CD4-positive, alpha-beta T cell (primary cell): Measurements from ENCODE around the gene ASB10. TPM values are rescaled to one million over a fixed set of nuclear protein-coding genes. Genes with fewer than 3 reads are reported as not detected.

ENCODE experiments used
- ATAC-seq: fragments of 200-7000 bp; cut with Tn5 transposase; one replicate; pipeline ENCODE4 v1.10.0; 2022; ENCODE audit warnings: mild to moderate bottlenecking; ENCODE audit not compliant: poor library complexity
- CTCF ChIA-PET: fragments of 350-600 bp; sonication (Branson Sonifier 250); formaldehyde crosslinking; loops from one replicate; lab custom pipeline; 2021; ENCODE audit warnings: antibody characterized with exemption, inconsistent platforms; lab: Charles Lee
- POLR2A ChIA-PET: fragments of 350-600 bp; sonication (Branson Sonifier 250); formaldehyde crosslinking; loops from one replicate; lab custom pipeline; 2021; ENCODE audit warnings: antibody characterized with exemption, inconsistent platforms; lab: Charles Lee
- DNase-seq, 14 experiments: peaks; one replicate each; pipeline ENCODE4 v3.0.0-alpha.2; 2013 to 2020; ENCODE audit warnings: mixed read lengths in 2 of 14
- H3K27ac ChIP-seq, 2 donors: one replicate each; pipeline versions ENCODE4 v1.5.1 to v1.7.0; 2013; ENCODE audit warnings: low read length in 2 of 2, low read depth in 1 of 2, mild to moderate bottlenecking in 1 of 2
- H3K27me3 ChIP-seq, 2 experiments: 1 replicate in 1 of 2; 2 replicates in 1 of 2; pipeline versions ENCODE4 v1.6.1 to v1.7.0; 2013; ENCODE audit warnings: low read length in 2 of 2, control low read depth in 1 of 2, mild to moderate bottlenecking in 1 of 2, moderate library complexity in 1 of 2; ENCODE audit not compliant: insufficient read depth in 2 of 2, control insufficient read depth in 1 of 2
- H3K36me3 ChIP-seq: one replicate; pipeline ENCODE4 v1.6.1; 2013; ENCODE audit warnings: low read length, control low read depth; ENCODE audit not compliant: insufficient read depth
- H3K4me1 ChIP-seq: one replicate; pipeline ENCODE4 v1.6.1; 2013; ENCODE audit warnings: low read length, control low read depth; ENCODE audit not compliant: insufficient read depth
- H3K4me3 ChIP-seq: one replicate; pipeline ENCODE4 v1.5.1; 2013; ENCODE audit warnings: mild to moderate bottlenecking, low read length, moderate library complexity
- H3K9me3 ChIP-seq, 2 experiments: 1 replicate in 1 of 2; 2 replicates in 1 of 2; pipeline versions ENCODE4 v1.6.1 to v1.7.0; 2013; ENCODE audit warnings: low read length in 2 of 2, mild to moderate bottlenecking in 2 of 2, control low read depth in 1 of 2, moderate library complexity in 1 of 2; ENCODE audit not compliant: control insufficient read depth in 1 of 2, insufficient read depth in 1 of 2
- H3K27ac Mint-ChIP-seq: one replicate; pipeline ENCODE4 v1.8.0; 2020; ENCODE audit warnings: mixed read lengths
- H3K27me3 Mint-ChIP-seq: one replicate; pipeline ENCODE4 v1.8.0; 2021; ENCODE audit warnings: mixed read lengths
- H3K36me3 Mint-ChIP-seq: one replicate; pipeline ENCODE4 v1.8.0; 2021; ENCODE audit warnings: low read depth, mixed read lengths
- H3K4me1 Mint-ChIP-seq: one replicate; pipeline ENCODE4 v1.8.0; 2021; ENCODE audit warnings: low read depth, mixed read lengths
- H3K4me3 Mint-ChIP-seq: one replicate; pipeline ENCODE4 v1.8.0; 2020; ENCODE audit warnings: mild to moderate bottlenecking, mixed read lengths
- H3K9me3 Mint-ChIP-seq: one replicate; pipeline ENCODE4 v1.8.0; 2020; ENCODE audit warnings: mixed read lengths
- CTCF ChIP-seq: fragments of 200-600 bp; IDR thresholded peaks from one replicate; pipeline ENCODE4 v1.8.0; 2022; ENCODE audit warnings: antibody characterized with exemption, mild to moderate bottlenecking
- intact Hi-C, 2 experiments: fragments of 100-400 bp; cut with DNase I in 1 of 2; cut with micrococcal nuclease in 1 of 2; formaldehyde crosslinking; loops; one replicate each; pipeline versions ENCODE4 v1.15.1 to v1.9.0; 2023 to 2025; cut with DNase I, micrococcal nuclease
- total RNA-seq, 174 experiments: library from RNA in 2 of 174; stranded (reverse) in 2 of 174; gene quantifications; one replicate each; pipeline ENCODE4 v1.2.3 and lab custom pipeline; 2021 to 2026

The ASB10 gene
- total RNA-seq, 2 experiments from 2014 or later: not detected

GRCh38 chr7:151150388-151150787, 36.7 kb downstream of the ASB10 start:
- Mint-ChIP-seq H3K4me1 (no peaks in the 10 kb centered on the region), H3K27me3 (peaks cover 19% of the 10 kb centered on the region), H3K9me3 (no peaks in the 10 kb centered on the region), H3K4me3 (no peak overlapping the region), H3K27ac (no peak overlapping the region), H3K36me3 (no peaks in the 10 kb centered on the region)
- TF ChIP-seq CTCF: no peak
- intact Hi-C loops: no loop called here
- POLR2A ChIA-PET: no interaction called here
- CTCF ChIA-PET: no interaction called here
- Histone ChIP-seq H3K27ac (no peak overlapping the region), H3K27me3 (peaks cover 12 to 34% of the 10 kb centered on the region in 2 experiments), H3K9me3 (no peaks in the 10 kb centered on the region), H3K4me3 (no peak overlapping the region), H3K4me1 (no peaks in the 10 kb centered on the region), H3K36me3 (no peaks in the 10 kb centered on the region)
- ATAC-seq (no peak), DNase-seq (no peak)

- no peak overlapping the region for H3K4me3 ChIP-seq
- H3K9me3 Mint-ChIP-seq: no peaks in the 10 kb centered on the region
- H3K27ac Mint-ChIP-seq: no peak overlapping the region
- H3K27me3 Mint-ChIP-seq: peaks cover 9% of the 10 kb centered on the region
- CTCF ChIA-PET: no interaction called here
- DNase-seq: no peak
- H3K9me3 ChIP-seq: no peaks in the 10 kb centered on the region
- no peak overlapping the region for H3K4me3 Mint-ChIP-seq
- peaks cover 3% of the 10 kb centered on the region for H3K36me3 ChIP-seq
- intact Hi-C loops: no loop called here
- H3K36me3 Mint-ChIP-seq: peaks cover 10% of the 10 kb centered on the region
- POLR2A ChIA-PET: no interaction called here
- H3K4me1 Mint-ChIP-seq: no peaks in the 10 kb centered on the region
- H3K27ac ChIP-seq: no peak overlapping the region
- no peak for ATAC-seq
- H3K4me1 ChIP-seq: no peaks in the 10 kb centered on the region
- TF ChIP-seq CTCF: no peak
- H3K27me3 ChIP-seq: peaks cover 6 to 34% of the 10 kb centered on the region in 2 experiments
Measured at GRCh38 chr7:151148319-151149259, 38.5 kb downstream of the ASB10 start.

- Histone ChIP-seq H3K27ac (no peak overlapping the region), H3K36me3 (peaks cover 14% of the 10 kb centered on the region), H3K4me1 (no peaks in the 10 kb centered on the region), H3K9me3 (no peaks in the 10 kb centered on the region), H3K4me3 (no peak overlapping the region), H3K27me3 (peaks cover 6 to 22% of the 10 kb centered on the region in 2 experiments)
- no peak overlapping the region for H3K4me3 Mint-ChIP-seq
- H3K36me3 Mint-ChIP-seq: peaks cover 23% of the 10 kb centered on the region
- CTCF ChIA-PET: no interaction called here
- POLR2A ChIA-PET: no interaction called here
- TF ChIP-seq CTCF: no peak
- H3K27me3 Mint-ChIP-seq: peaks cover 9% of the 10 kb centered on the region
- no peak overlapping the region for H3K27ac Mint-ChIP-seq
- no peaks in the 10 kb centered on the region for H3K9me3 Mint-ChIP-seq
- no peak for ATAC-seq
- intact Hi-C loops: no loop called here
- no peak for DNase-seq
- H3K4me1 Mint-ChIP-seq: no peaks in the 10 kb centered on the region
Measured at GRCh38 chr7:151146761-151147160, 40.3 kb downstream of the ASB10 start.
